IMR-90 (cell line): ENCODE results near the gene RALGAPB.

ENCODE experiments used
- CTCF ChIP-seq: conservative IDR thresholded peaks from 2 replicates; pipeline ENCODE4 v1.5.1; 2012; ENCODE audit warnings: mild to moderate bottlenecking, low read depth, low read length, improper control_type of control experiment
- ELK1 ChIP-seq: fragments of 150-350 bp; IDR thresholded peaks from 2 replicates; pipeline ENCODE4 v1.6.1; 2016; ENCODE audit warnings: low read depth, mild to moderate bottlenecking, low read length, moderate library complexity, borderline replicate concordance
- MAFK ChIP-seq: IDR thresholded peaks from 2 replicates; pipeline ENCODE4 v1.6.1; 2012; ENCODE audit warnings: low read depth, low read length, improper control_type of control experiment
- POLR2A ChIP-seq: IDR thresholded peaks from 2 replicates; pipeline ENCODE4 v1.6.1; 2012; ENCODE audit warnings: mild to moderate bottlenecking, low read depth, low read length
- RFX5 ChIP-seq: IDR thresholded peaks from 2 replicates; pipeline ENCODE4 v1.8.0; 2012; ENCODE audit warnings: low read depth, mild to moderate bottlenecking, low read length, moderate library complexity

DNA sequence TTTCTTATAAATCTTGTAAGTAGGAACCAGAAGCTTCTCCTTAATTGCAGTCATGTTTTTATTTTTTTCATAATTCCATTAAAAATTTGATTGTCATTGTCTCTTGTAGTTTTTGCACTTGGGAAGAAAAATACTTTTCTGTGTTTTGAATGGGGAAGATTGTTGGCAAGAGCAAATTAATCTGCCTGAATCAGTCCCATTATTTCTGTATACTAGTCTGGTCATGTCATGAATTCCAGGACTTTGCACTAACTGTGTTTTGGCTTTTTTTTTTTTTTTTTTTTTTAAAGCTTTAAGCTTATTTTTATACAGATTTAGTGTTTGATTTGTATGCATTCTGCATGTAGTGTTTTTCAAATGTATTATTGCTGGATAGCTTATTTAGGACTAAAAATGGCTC, 47.6 kb downstream of the RALGAPB start:
- TF ChIP-seq CTCF (no peak), POLR2A (no peak), ELK1 (no peak), RFX5 (no peak), MAFK (no peak)
